ENCODE measurements around the gene LPP.

LPP gene

GRCh38 chr3:188729422-188729821, 575.5 kb downstream of the LPP start:
- DNase-seq: no peak

DNA sequence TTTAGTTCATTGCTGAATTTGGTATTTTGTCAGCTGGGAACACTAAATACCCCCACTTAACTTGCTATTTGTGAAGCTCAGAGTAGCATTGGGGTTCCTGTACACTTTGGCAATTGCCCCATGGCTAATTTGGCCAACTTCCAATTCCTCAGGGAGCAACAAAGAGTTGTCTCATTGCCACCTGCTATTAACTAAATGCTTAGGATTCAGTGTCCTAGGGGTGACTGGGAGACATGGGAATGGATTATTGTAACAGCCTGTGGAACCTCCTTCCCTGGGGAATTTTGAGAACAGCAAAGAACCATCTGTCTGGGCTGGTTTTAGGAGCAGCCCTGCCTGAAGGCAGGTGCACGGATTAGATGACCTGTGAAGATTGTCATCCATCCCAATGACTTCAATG, 580.4 kb downstream of the LPP start:
- no peak for DNase-seq

- DNase-seq: no peak
Observed at GRCh38 chr3:188739511-188739910, 585.6 kb downstream of the LPP start.

GRCh38 chr3:188740010-188740409, 586.1 kb downstream of the LPP start:
- no peak for DNase-seq

GRCh38 chr3:188742755-188743550, 589.0 kb downstream of the LPP start:
- no peak for DNase-seq

- no peak for DNase-seq
Observed at GRCh38 chr3:188744166-188744565, 590.2 kb downstream of the LPP start.

DNA sequence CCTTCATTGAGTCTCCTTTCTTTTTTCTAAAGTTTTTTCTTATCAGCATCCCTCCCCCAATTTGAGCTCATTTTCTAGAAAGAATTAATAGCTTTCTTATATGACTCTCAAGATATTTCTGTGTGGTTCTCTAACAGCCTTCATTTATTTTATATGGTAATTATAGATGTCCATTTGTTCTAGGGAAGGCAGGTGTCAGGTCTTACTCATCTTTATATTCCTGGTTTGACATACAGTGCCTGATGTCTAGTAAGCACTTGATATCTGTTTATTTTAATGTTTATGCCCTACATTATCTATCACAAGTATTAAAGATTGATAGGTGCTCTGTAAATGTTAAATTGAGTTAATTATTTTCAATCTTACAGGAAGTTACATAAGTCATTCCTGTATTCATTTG, 591.1 kb downstream of the LPP start:
- DNase-seq: no peak

DNA sequence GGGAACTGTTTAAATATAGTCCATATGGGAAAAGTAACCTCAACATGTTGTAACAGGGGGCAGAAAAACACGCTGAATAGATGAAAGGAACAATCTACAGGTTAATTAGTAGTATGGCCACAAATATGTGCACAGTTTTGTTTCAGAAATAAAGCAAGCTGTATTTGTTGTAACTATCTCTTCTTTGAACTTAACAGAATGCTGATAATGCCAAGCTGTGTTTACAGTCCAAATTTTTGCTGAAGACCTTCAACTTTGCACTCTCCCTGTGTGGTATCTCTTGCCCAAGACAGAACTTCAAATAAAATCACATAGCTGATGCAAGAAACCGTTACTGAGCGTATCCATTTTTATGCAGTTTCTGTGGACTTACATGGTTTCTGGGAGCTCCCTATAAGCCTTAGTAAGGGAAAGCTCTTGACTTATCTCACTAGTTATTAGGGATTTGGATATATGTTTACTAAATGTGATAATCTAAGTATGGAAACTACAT, 592.4 kb downstream of the LPP start:
- no peak for DNase-seq

- no peak for DNase-seq
Observed at GRCh38 chr3:188747489-188747888, 593.5 kb downstream of the LPP start.

DNA sequence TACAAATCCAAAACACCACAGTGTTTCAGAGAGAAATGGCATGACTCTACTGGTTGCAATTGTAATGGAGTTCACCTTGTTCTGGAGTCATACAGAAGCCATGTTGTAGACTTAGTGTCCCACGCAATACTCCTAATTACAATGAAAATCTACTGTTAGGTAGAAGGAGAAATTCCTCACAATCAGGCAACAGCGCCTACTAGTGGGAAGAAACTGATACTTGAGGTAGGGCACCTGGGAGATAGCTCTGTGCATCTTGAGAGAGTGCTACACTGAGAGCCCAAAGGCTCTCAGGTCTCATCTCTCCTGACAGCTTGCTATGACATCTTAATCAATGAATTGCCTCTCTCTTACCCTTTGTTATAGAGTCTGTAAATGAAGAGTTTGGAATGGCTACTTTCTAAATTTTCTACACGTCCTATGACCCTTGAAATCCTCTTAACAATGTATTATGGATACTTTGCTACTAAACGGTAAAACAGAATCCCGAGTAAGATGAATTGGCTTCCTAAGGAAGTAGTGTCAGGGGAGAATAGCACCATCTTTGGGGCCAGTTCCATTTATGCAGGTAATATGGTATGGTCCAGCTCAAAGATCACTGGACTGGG, 595.2 kb downstream of the LPP start:
- no peak for DNase-seq

DNA sequence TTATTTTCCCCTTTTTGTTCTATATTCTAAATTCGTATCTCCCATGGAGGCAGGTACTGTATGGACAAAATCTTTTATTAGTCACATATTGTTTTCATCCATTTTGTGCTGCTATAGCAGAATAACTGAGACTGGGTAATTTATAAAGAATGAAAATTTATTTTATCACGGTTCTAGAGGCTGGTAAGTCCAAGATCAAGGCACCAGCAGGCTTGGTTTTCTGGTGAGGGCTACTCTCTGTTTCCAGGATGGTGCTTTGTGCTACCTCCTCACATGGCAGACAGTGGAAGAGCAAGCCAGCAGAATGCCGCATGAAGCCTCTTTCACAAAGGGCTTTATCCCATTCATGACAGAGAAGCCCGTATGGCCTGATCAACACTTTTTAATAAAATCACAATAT, 595.9 kb downstream of the LPP start:
- DNase-seq: no peak

DNA sequence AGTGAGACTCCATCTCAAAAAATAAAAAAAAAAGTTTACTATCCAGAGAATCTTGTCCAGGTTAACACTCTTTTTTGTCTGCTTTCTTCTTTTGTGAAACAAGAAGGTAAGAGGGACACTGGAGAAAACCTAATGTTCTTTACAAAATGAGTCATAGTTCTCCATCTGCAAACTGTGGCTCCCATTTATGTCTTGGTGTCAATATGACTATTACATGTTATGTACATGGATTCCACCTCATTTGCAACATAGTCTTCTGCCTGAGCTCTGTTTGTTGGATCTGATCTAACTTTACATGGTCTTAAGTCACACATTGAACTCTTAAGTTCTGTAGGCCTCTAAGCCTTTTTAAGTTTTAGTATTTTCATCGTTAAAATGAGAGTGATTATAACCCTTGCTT, 596.7 kb downstream of the LPP start:
- no peak for DNase-seq

DNA sequence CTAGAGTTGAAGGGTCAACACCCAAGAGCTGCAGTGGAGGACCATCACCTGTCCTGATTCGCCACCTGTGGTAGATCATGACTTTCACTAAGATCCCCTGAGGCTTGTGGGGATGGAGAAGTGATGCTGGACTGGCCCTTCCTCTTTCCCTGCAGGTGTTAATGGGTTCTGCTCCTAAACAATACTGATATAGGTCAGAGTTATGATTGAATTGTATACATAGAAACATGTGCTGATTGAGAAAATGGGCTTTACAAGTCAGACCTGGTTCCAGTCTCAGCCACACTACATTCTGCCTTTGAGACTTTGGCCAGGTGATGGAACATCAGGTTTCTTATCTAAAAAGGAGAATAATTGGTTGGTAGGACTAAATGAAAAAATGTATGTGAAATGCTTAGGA, 598.9 kb downstream of the LPP start:
- DNase-seq: no peak

DNA sequence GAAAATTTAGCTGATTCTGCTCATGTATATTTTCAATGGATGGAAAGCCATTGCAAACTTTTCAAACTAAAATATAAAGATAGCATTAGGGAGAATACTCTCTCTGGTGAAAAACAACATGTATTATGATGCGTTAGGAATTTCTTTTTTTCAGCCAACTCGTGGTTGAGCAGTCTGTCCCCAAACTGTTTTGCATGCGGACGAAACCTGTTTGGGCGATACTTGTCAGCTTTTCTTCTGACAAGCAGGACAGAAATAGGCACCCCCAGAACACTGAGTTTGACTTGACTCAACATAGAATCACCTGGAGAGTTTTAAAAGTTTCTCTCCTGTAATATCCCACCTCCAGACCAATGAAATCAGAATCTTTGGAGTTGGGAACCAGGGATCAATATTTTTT, 600.3 kb downstream of the LPP start:
- DNase-seq: no peak

- DNase-seq: no peak
Observed at GRCh38 chr3:188756241-188756640, 602.3 kb downstream of the LPP start.

GRCh38 chr3:188759336-188760005, 605.5 kb downstream of the LPP start:
- no peak for DNase-seq

GRCh38 chr3:188760408-188760807, 606.5 kb downstream of the LPP start:
- DNase-seq: no peak

- DNase-seq: no peak
Observed at GRCh38 chr3:188761439-188761838, 607.5 kb downstream of the LPP start.

DNA sequence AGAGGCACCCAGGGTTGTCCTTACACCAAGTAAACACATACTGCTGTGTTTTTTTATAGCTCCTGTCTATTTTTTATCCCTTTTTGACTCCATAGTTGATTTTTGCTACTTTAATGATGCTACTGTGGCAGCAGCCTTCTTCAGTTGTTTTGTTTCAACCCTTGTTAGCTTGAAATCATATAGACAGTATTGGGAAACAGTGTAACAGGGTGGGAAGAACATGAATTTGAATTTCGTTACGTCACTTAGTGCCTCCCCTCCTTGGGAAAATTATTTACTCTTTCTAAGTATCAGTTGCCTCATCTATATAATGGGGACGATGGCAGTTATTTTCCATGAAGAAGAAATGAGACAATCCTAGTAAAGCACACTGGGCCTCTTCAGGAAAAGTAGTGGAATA, 608.0 kb downstream of the LPP start:
- DNase-seq: no peak

DNA sequence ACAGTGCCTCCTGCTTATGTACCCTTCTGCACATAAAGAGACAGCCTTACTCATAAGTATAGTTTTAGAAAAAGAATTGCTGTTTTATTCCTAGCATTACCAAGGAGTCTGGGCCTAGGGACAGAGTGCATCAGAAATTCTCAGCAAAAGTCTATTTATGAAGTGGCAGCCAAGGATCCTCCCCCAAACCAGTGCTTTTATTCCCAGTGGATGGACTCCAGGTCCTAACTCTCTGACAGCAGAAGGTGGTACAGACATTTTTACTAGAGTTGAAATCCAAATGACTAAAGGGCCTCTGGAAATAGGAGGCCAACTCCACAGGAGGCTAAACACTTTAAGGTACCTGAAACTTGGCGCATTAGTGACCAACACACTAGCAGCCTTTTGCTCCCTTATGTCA, 610.7 kb downstream of the LPP start:
- no peak for DNase-seq

GRCh38 chr3:188769831-188770230, 615.9 kb downstream of the LPP start:
- DNase-seq: no peak

GRCh38 chr3:188772886-188773285, 618.9 kb downstream of the LPP start:
- DNase-seq: no peak

- DNase-seq: no peak
Observed at GRCh38 chr3:188775412-188775811, 621.5 kb downstream of the LPP start.

DNA sequence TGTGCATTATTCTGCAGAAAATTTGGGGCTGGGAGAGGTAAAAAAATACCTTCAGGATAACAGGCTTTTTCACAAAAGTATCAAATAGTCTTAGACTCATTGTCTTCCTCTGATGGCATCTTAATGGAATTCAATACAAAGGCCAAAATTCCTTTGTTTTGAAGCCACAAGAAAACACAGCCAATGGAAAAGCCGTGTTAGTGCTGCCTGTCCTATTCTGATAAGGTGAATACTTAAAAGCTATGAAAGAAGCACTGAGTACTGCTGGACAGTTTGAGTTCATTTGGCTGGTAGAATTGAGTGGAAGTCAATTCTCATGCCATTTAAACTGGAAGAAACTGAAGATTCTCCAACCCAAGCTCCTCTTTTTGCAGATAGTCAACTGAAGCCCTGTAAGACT, 622.5 kb downstream of the LPP start:
- no peak for DNase-seq

Measured in GF-D8 (cell line).